DMS114 treated with DMSO at 0.1 percent for 48 hours (cell line): ENCODE data around the gene FOXN1.
"Not testable (repeated sequence)": the region's sequence is repeated elsewhere in the genome, so short reads cannot be mapped to it uniquely, and the experiment has no call there.

ENCODE experiments used
- DNase-seq: peaks from one replicate; lab custom pipeline; 2025; ENCODE audit not compliant: unreplicated experiment; lab: John Stamatoyannopoulos, UW

FOXN1 gene

GRCh38 chr17:28505986-28506665 lies at the start of gene FOXN1:
Gene FOXN1, plus strand, starts transcription at chr17:28506348. Its CDS starts 17,622 bp downstream, at chr17:28523970.
- DNase-seq: no peak

- DNase-seq: no peak
Measured at GRCh38 chr17:28457890-28458289, 48.3 kb upstream of the FOXN1 start.

- not testable (repeated sequence) for DNase-seq
Measured at GRCh38 chr17:28458881-28459280, 47.3 kb upstream of the FOXN1 start.

- DNase-seq: no peak
Measured at GRCh38 chr17:28460901-28461300, 45.2 kb upstream of the FOXN1 start.

GRCh38 chr17:28466001-28466400 lies 40.1 kb upstream of the FOXN1 start:
- no peak for DNase-seq

GRCh38 chr17:28466521-28467048 lies 39.6 kb upstream of the FOXN1 start:
- DNase-seq: no peak

- no peak for DNase-seq
Measured at GRCh38 chr17:28467456-28468025, 38.6 kb upstream of the FOXN1 start.

GRCh38 chr17:28468033-28468735 lies 38.0 kb upstream of the FOXN1 start:
- not testable (repeated sequence) for DNase-seq

GRCh38 chr17:28468781-28469180 lies 37.4 kb upstream of the FOXN1 start:
- DNase-seq: no peak

- DNase-seq: no peak
Measured at GRCh38 chr17:28469376-28469775, 36.8 kb upstream of the FOXN1 start.

- no peak for DNase-seq
Measured at GRCh38 chr17:28470266-28470913, 35.8 kb upstream of the FOXN1 start.

- DNase-seq: no peak
Measured at GRCh38 chr17:28470914-28471366, 35.2 kb upstream of the FOXN1 start.

- no peak for DNase-seq
Measured at GRCh38 chr17:28471531-28472342, 34.4 kb upstream of the FOXN1 start.

- no peak for DNase-seq
Measured at GRCh38 chr17:28472871-28473497, 33.2 kb upstream of the FOXN1 start.

- DNase-seq: no peak
Measured at GRCh38 chr17:28473542-28473941, 32.6 kb upstream of the FOXN1 start, which contains the start of gene SLC13A2. Gene SLC13A2, plus strand, starts transcription at chr17:28473644. Its CDS starts 69 bp downstream, at chr17:28473713.

GRCh38 chr17:28474111-28474531 lies 32.0 kb upstream of the FOXN1 start:
- no peak for DNase-seq

- DNase-seq: no peak
Measured at GRCh38 chr17:28475151-28475900, 30.8 kb upstream of the FOXN1 start.

GRCh38 chr17:28476076-28476865 lies 29.9 kb upstream of the FOXN1 start:
- no peak for DNase-seq
